Neural progenitor cell (in vitro differentiated cells): ENCODE measurements around the gene BRWD1.

Experiments
- EZH2 ChIP-seq: fragments of 200-600 bp; sonication (generic); IDR thresholded peaks from 2 replicates; pipeline ENCODE4 v1.6.1; 2017; ENCODE audit warnings: antibody characterized with exemption, mild to moderate bottlenecking, moderate library complexity
- EZH2phosphoT487 ChIP-seq: fragments of 200-600 bp; sonication (generic); IDR thresholded peaks from 2 replicates; pipeline ENCODE4 v1.6.1; 2017; ENCODE audit warnings: antibody characterized with exemption

DNA sequence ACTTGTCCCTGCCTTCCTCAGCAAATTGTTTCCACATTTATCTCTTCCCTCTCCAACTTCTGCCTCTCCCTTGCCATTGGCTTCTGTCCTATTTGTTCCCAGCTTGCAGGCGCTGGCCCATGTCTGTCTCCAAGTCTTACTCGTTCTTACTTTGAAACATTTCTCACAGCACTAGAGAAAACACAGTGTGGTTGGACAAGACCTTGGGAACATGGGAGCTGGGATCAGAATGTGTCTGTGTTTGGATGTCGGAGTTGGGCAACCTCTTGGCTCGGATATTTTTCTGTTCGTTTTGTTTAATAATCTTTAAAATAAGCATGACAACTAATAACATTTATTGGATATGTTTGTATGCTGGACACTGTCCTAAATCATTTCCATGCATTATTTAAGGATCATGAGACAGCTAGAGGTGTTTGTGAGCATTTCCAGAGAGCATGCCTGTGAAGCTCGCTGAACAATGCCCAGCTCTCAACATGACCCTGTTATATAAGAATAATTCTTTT, 5.9 kb upstream of the BRWD1 start:
- TF ChIP-seq EZH2 (no peak), EZH2phosphoT487 (no peak)
